Measurements from ENCODE around the gene POC1B.

DNA sequence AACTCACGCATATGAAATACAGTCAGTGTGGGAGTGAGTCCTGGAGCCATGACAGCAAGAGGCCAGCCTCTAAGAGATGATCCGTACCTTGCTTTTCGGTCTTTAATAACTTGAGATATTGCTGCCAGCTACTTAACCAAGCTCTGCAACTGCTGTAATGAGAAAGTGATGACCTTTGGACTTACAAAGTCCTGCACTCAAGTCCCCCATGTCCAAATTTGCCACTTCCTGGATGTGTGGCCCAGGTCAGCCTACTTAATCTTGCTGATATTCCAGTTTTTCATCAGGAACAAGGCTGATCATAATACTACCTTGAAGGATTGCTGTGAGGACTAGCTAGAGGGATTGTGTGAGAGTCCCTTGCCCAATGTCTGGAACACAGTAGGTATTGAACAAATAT lies 139.7 kb downstream of the POC1B start:
- TF ChIP-seq, protein P1, sequence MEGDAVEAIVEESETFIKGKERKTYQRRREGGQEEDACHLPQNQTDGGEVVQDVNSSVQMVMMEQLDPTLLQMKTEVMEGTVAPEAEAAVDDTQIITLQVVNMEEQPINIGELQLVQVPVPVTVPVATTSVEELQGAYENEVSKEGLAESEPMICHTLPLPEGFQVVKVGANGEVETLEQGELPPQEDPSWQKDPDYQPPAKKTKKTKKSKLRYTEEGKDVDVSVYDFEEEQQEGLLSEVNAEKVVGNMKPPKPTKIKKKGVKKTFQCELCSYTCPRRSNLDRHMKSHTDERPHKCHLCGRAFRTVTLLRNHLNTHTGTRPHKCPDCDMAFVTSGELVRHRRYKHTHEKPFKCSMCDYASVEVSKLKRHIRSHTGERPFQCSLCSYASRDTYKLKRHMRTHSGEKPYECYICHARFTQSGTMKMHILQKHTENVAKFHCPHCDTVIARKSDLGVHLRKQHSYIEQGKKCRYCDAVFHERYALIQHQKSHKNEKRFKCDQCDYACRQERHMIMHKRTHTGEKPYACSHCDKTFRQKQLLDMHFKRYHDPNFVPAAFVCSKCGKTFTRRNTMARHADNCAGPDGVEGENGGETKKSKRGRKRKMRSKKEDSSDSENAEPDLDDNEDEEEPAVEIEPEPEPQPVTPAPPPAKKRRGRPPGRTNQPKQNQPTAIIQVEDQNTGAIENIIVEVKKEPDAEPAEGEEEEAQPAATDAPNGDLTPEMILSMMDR (IDR thresholded peaks at IDR 0.05; ENCODE audit: low read depth, low read length): no peak
- TF ChIP-seq, protein P2, sequence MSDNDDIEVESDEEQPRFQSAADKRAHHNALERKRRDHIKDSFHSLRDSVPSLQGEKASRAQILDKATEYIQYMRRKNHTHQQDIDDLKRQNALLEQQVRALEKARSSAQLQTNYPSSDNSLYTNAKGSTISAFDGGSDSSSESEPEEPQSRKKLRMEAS (IDR thresholded peaks at IDR 0.05; ENCODE audit: low read depth, low read length): no peak
- no peak for TF ChIP-seq POLR2A (IDR thresholded peaks at IDR 0.05; ENCODE audit: extremely low read depth, insufficient read length)

Data from NB4 (cell line).